Measurements from ENCODE around the gene RAB40B. TPM values are rescaled to one million over a fixed set of nuclear protein-coding genes. Genes with fewer than 3 reads are reported as not detected.
A peak's percentile ranks its signal among the peaks of the same experiment; 100 is the strongest.

Gene RAB40B
- total RNA-seq, 3 donors from 2014 or later (not counting 1 experiment from before 2014, with no cell fraction given) = 3.7 to 7.3 (median 4.0) TPM

DNA sequence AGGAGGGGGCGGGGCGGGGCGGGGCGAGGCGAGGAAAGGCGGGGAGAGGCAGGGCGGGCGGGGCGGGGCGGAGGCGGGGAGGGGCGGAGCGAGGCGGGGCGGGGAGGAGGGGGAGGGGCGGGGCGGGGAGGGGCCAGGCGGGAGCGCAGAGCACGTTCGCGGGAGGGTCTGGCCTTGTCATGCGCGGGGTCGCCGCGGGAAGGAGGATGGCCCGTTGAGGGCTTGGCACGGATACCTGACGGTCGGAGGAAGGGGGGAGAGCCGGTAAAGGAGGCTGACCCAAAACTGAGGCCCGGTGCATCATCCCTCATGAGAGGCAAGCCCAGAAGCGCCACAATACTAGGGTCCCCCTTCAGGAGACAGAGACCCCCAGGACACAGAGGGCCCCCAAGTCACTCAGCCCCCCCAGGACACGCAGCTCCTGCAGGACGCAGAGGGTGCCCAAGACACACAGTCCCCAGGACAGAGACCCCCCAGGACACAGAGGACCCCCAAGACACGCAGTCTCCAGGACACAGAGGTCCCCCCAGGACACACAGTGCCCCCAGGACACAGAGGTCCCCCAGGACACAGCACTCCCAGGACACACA lies 49.7 kb downstream of the RAB40B start:
- intact Hi-C loops (cut with micrococcal nuclease) = loop anchor here (2.0 kb wide), 1 partner anchor 56 kb away; no protein-coding TSS in a partner anchor
- TF ChIP-seq, protein P1, sequence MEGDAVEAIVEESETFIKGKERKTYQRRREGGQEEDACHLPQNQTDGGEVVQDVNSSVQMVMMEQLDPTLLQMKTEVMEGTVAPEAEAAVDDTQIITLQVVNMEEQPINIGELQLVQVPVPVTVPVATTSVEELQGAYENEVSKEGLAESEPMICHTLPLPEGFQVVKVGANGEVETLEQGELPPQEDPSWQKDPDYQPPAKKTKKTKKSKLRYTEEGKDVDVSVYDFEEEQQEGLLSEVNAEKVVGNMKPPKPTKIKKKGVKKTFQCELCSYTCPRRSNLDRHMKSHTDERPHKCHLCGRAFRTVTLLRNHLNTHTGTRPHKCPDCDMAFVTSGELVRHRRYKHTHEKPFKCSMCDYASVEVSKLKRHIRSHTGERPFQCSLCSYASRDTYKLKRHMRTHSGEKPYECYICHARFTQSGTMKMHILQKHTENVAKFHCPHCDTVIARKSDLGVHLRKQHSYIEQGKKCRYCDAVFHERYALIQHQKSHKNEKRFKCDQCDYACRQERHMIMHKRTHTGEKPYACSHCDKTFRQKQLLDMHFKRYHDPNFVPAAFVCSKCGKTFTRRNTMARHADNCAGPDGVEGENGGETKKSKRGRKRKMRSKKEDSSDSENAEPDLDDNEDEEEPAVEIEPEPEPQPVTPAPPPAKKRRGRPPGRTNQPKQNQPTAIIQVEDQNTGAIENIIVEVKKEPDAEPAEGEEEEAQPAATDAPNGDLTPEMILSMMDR (IDR thresholded peaks at IDR 0.05) = no peak
- H3K4me1 Mint-ChIP-seq = peaks cover 22 to 38% of the 10 kb centered on the region in 2 donors
- DNase-seq (peak; percentile 50 to 72), ATAC-seq (peak; percentile 7 to 30 (median 17))
- H3K4me3 Mint-ChIP-seq = peak overlapping the region; percentile 50
- H3K9me3 Mint-ChIP-seq = no peaks in the 10 kb centered on the region
- H3K27ac ChIP-seq (ENCODE audit: low read length) = peak overlapping the region; percentile 64
- no peaks in the 10 kb centered on the region for H3K9me3 ChIP-seq (ENCODE audit: control insufficient read depth, insufficient read depth, low read length)
- H3K36me3 ChIP-seq (ENCODE audit: control insufficient read depth, insufficient read depth, low read length) = peaks cover 6% of the 10 kb centered on the region
- H3K36me3 Mint-ChIP-seq = no peaks in the 10 kb centered on the region
- no peaks in the 10 kb centered on the region for H3K27me3 ChIP-seq (ENCODE audit: control insufficient read depth, insufficient read depth, low read length)
- H3K27me3 Mint-ChIP-seq (ENCODE audit: low read depth in 2 of 2) = no peaks in the 10 kb centered on the region
- no peak overlapping the region for H3K4me3 ChIP-seq (ENCODE audit: low read length)
- WGBS (ENCODE audit: insufficient coverage) = 12% methylated on average over 18 of the region's 37 CpGs
- peaks cover 24% of the 10 kb centered on the region for H3K4me1 ChIP-seq (ENCODE audit: control insufficient read depth, insufficient read depth, low read length)
- peak overlapping the region in 1 of 2 donors; percentile 66 for H3K27ac Mint-ChIP-seq

DNA sequence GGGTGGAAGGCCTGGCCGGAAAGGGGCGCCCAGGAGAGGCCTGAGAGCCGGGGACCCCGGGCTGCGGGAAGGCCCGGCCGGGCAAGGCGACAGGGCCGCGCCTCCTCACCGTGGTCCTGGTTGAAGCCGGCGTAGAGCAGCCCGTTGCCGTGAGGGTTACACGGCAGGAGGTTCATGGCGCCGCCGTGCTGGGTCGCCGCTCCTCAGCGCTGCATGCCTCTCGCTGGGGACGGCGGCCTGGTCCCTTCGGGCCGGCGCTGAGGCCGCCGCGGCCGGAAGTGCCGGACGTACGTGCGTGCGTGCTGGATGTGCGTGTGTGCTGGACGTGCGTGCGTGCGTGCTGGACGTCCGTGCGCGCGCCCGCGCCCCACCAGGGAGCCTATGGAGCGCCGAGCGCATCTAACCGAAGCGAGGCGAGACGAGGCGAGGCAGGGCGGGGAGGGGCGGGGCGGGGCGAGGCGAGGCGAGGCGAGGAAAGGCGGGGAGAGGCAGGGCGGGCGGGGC lies 50.3 kb downstream of the RAB40B start, which contains the start of gene WDR45B:
TSS of gene WDR45B (minus strand) at position 280 of the 504 bp plus-strand sequence. CDS start at position 176, 104 bp downstream.
- under 1% methylated on average over 52 of the region's 67 CpGs for WGBS (ENCODE audit: insufficient coverage)
- Histone ChIP-seq H3K4me3 (ENCODE audit: low read length) (peak within 1 kb of the TSS; percentile 56), H3K4me1 (ENCODE audit: control insufficient read depth, insufficient read depth, low read length) (peaks cover 24% of the 10 kb centered on the region), H3K27me3 (ENCODE audit: control insufficient read depth, insufficient read depth, low read length) (no peaks in the 10 kb centered on the region), H3K27ac (ENCODE audit: low read length) (peak within 1 kb of the TSS; percentile 97), H3K9me3 (ENCODE audit: control insufficient read depth, insufficient read depth, low read length) (no peaks in the 10 kb centered on the region), H3K36me3 (ENCODE audit: control insufficient read depth, insufficient read depth, low read length) (peaks cover 12% of the 10 kb centered on the region)
- TF ChIP-seq, protein P1 (IDR thresholded peaks at IDR 0.05) = no peak
- H3K4me1 Mint-ChIP-seq = peaks cover 24 to 38% of the 10 kb centered on the region in 2 donors
- DNase-seq = peak; percentile 80 to 95
- peak; percentile 88 to 96 (median 92) for ATAC-seq
- no peaks in the 10 kb centered on the region for H3K9me3 Mint-ChIP-seq
- H3K36me3 Mint-ChIP-seq = no peaks in the 10 kb centered on the region
- H3K4me3 Mint-ChIP-seq = peak within 1 kb of the TSS; percentile 89
- no peaks in the 10 kb centered on the region for H3K27me3 Mint-ChIP-seq (ENCODE audit: low read depth in 2 of 2)
- peak within 1 kb of the TSS; percentile 77 to 80 for H3K27ac Mint-ChIP-seq
- intact Hi-C loops (cut with micrococcal nuclease) = loop anchor here (2.0 kb wide), 1 partner anchor 55 kb away; no protein-coding TSS in a partner anchor

DNA sequence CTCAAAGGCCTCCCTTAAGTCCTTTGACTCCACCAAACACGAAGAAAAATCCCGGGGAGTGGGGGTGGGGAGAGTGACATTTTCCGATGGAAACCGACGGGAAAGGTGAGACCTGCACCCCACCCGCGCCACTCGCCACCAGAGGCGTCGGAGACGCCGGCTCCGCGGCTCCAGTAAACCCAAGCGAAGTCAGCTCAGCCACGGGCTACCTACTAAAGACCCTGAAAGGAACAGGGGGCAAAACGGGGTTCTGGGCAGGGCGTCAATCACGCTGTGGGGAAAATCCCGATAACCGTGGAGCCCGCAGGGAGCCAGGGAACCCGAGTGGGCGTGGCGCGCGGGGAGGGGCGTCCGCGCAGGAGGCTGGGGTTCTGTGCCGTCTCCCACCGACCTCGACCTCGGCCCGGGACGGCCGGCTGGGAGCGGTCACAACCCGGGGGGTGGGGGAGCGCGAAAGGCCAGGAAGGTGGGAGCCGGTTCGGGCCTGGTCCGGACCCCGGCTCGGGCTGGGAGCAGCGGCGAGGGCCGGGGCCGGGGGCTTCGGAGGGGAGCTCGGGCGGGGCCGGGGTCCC lies 50.8 kb downstream of the RAB40B start:
- intact Hi-C loops (cut with micrococcal nuclease) = loop anchor here (2.0 kb wide), 1 partner anchor 55 kb away; no protein-coding TSS in a partner anchor
- no peaks in the 10 kb centered on the region for H3K27me3 ChIP-seq (ENCODE audit: control insufficient read depth, insufficient read depth, low read length)
- Mint-ChIP-seq H3K27me3 (ENCODE audit: low read depth in 2 of 2) (no peaks in the 10 kb centered on the region), H3K4me1 (peaks cover 24 to 38% of the 10 kb centered on the region in 2 donors), H3K27ac (peak overlapping the region; percentile 77 to 80), H3K4me3 (peak overlapping the region; percentile 89), H3K36me3 (no peaks in the 10 kb centered on the region), H3K9me3 (no peaks in the 10 kb centered on the region)
- no peaks in the 10 kb centered on the region for H3K9me3 ChIP-seq (ENCODE audit: control insufficient read depth, insufficient read depth, low read length)
- H3K4me1 ChIP-seq (ENCODE audit: control insufficient read depth, insufficient read depth, low read length) = peaks cover 24% of the 10 kb centered on the region
- peak overlapping the region; percentile 97 for H3K27ac ChIP-seq (ENCODE audit: low read length)
- WGBS (ENCODE audit: insufficient coverage) = under 1% methylated on average over 54 of the region's 54 CpGs
- TF ChIP-seq, protein P1 (IDR thresholded peaks at IDR 0.05) = no peak
- ATAC-seq (peak; percentile 10 to 19 (median 18)), DNase-seq (peak; percentile 40 to 75)
- H3K36me3 ChIP-seq (ENCODE audit: control insufficient read depth, insufficient read depth, low read length) = peaks cover 15% of the 10 kb centered on the region
- peak overlapping the region; percentile 56 for H3K4me3 ChIP-seq (ENCODE audit: low read length)
